NCI-H128 (cell line): ENCODE data around the gene CALML6.

ENCODE experiments used
- DNase-seq: peaks from one replicate; lab custom pipeline; 2025; ENCODE audit not compliant: unreplicated experiment; lab: John Stamatoyannopoulos, UW

Gene CALML6

GRCh38 chr1:1892079-1892762 lies 22.8 kb upstream of the CALML6 start:
- no peak for DNase-seq

DNA sequence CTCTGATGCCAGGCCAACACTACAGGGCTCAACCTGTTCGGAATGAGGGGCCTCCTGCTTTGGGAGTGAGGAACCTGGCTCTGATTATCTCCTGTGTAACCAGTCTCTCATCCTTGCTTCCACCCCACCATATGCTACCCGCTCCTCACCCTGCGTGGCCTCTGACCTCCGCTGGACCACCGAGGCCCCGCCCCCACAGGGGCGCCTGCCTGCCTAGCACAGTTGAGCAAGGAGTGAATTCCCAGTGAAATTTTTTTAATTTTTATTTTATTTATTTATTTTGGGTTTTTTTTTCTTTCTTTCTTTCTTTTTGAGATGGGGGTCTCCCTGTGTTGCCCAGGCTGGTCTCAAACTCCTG lies 22.3 kb upstream of the CALML6 start:
- no peak for DNase-seq

DNA sequence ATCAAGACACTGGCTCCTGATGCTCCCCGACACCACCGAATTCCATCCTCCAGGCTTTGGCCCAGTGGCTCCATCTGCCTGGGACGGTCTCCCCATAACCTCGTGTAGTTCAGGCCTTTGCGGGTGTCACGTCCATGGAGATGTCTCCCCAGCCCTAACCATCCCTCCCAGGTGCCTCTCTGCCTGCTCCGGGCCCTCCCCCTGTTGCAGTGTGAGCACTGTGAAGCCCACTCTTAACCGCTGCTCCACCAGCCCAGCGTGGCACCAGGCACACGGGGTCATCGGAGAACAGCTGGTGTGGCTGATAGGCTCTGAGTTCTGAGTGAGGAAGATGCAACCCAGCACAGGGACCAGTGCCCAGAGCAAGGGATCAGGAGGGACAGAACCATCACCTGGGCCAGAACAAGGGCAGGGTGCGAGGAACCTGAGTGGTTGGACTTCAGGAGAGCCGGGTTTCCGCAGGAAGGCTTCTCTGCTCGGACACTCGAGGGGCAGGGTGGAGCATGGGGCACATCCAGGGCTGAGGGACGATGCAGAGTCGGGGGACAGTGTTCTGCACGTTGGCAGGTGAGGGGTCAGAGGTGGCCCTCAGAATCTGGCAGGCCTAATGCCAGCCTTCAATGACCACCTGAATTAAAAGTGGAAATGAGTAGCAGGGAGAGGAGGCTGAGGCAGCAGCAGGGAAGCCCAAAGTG lies 21.6 kb upstream of the CALML6 start:
- DNase-seq = no peak

DNA sequence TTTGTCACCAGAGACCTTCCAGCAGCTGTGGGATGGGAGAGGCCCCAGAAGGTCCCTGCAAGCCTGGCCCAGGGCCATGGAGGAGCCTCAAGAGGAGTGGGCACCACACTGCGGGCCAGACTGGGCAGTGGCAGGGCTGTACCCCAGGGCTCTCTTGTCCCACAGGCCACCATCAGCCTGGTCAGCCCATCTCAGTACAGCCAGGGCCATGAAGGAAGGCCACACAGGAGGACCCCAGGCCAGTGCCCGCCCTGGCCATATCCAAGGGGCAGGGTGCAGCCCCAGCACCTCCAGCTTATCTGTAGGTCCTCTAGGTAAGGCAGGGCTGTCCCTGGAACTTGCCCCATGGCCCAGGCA lies 21.1 kb upstream of the CALML6 start:
- no peak for DNase-seq

GRCh38 chr1:1894354-1895059 lies 20.6 kb upstream of the CALML6 start:
- no peak for DNase-seq

- no peak for DNase-seq
These were observed 20.0 kb upstream of the CALML6 start for GRCh38 chr1:1895060-1895418.

- DNase-seq = no peak
These were observed 19.4 kb upstream of the CALML6 start for GRCh38 chr1:1895456-1896336.

DNA sequence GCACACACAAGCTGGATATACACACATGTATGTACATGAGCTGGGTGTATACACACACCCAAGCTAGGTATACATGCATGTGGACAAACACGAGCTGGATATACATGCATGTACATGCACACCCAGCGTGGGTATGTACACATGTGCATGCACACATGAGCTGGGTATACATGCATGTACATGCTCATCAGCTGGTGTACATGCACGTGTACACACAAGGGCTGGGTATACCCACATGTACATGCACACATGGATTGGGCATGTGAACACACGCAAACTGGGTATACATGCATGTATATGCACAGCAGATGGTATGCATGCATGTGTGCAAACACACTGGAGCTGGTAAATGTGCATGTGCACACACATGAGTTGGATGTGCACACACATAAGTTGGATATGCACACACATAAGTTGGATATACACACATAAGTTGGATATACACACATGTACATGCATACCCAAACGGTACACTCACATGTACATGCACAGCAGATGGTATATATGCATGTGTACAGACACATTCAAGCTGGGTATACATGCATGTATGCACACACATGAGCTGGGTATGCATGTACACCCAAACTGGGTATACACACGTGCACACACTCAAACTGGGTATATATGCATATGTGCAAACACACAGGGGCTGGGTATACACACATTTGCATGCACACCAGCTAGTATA lies 16.7 kb upstream of the CALML6 start:
- no peak for DNase-seq

DNA sequence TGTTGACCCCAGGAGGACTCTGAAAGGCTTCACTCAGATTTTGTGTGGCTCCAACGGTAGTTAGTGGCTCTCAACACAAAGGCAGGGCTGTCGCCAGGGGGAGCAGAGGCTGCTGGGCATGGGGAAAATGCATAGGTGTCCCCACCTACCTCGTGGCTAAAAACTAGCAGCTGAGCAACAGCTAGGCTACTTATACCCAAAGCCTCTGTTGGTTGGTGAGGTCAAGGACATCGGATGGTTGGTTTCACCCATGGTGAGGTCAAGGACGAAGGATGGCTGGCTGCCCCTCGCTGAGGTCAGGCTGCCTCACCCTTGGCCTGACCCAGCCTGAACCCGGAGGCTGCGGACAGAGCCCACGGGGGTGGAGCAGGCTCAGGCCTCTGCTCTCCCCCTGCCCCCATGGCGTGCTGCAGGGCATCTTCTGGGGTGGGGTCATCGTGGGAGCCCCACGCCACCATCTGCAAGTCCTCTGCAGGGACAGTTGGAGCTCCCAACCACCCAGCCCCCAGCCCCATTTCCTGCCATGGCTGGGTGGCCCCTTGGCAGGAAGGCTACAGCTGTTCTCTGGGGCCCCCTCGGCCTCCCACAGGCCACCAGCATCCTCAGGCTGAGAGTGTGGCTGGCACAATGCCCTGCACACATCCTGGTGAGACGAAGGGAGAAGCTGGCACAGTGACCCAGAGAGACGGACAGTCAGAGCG lies 15.6 kb upstream of the CALML6 start:
- DNase-seq = no peak

DNA sequence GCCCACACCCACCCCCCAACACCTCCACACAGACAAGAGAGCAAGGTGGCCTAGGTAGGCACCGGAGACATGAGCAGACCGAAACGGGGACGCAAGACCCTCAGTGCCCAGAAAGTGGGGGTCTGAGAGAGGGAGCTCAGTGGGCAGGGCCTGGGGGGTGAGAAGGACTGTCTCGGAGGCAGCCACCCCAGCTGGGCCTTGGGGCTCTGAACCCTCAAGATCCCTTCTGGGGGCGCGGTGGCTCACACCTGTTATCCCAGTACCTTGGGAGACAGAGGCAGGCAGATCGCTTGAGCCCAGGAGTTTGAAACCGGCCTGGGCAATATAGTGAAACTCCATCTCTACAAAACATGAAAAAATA lies 15.1 kb upstream of the CALML6 start:
- no peak for DNase-seq

- no peak for DNase-seq
These were observed 14.0 kb upstream of the CALML6 start for GRCh38 chr1:1900883-1901640.

GRCh38 chr1:1901641-1902294 lies 13.3 kb upstream of the CALML6 start:
- DNase-seq = no peak

GRCh38 chr1:1903224-1903623 lies 11.8 kb upstream of the CALML6 start:
- no peak for DNase-seq

- DNase-seq = peak; percentile 55
These were observed 8.6 kb upstream of the CALML6 start for GRCh38 chr1:1906185-1907097.

DNA sequence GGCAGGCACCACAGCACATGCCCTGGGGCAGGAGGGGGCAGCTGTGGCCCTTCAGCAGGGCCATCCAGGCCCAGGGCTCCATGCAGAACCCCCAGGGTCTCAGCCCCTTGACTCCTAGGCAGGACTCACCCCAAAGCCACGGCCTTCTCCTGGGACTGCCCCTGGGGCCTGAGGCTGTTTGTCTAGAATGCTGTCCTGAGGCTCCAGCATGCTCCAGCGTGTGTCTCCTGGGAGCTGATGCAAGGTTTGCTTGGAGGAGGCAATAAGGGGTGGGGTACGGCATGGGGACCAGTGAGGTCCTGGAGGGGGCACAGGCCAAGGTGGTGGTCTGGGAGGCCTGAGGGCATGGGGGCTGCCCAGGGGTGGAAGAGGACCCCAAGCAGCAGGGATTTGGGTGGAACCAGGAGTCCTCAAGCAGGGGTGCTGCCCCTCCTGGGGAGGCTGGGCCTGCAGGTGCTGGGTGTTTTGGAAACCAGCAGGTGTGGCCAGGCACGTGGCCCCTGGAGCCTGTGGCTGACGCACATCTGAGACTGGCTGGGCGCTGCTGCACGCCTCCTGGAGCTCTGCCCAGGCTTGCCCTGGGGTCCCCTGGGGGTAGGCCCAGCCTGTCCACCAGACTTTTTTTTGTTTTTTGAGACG lies 7.8 kb upstream of the CALML6 start:
- DNase-seq = no peak

- DNase-seq = no peak
These were observed 6.6 kb upstream of the CALML6 start for GRCh38 chr1:1908506-1908791.

GRCh38 chr1:1910033-1910465 lies 5.0 kb upstream of the CALML6 start:
- DNase-seq = no peak
